Measurements from ENCODE around the gene COL9A1.

COL9A1 gene

DNA sequence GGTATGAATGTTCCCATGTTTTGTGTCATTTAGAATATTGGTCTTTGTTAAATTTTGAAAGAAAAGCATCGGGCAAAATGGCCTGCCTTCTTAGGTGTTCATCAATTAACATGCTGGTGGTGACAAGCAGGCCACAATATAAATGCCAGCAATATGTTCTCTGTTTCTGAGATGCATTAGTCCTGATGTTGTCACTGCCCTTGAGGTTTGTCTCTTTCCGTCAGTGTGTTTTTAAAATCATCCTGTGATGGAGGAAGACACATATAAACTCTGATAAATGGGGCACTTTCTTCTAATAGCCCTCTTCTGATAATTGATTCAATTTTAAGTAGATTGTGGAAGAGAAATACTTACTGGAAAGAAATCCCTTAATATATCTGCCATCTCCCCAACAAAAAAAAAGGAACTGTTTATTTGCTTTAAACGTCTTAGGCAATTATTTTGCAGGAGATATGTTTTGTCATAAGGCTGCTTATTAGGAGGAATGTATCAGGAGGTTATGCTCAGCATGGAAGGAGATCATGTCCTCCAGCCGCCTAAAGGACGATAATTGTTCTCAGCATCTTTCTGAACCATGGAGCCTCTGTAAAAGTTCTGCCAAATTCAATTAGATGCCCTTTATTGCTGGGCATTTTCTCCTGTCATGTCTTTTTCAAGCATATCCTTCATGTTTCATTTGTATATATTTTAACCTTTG lies 134.1 kb downstream of the COL9A1 start:
- POLR2A ChIA-PET (ENCODE audit: low non-redundant PET) = no interaction called here
- CTCF ChIA-PET = no interaction called here
- H3K27ac ChIP-seq = no peak overlapping the region
- TF ChIP-seq, protein P1, sequence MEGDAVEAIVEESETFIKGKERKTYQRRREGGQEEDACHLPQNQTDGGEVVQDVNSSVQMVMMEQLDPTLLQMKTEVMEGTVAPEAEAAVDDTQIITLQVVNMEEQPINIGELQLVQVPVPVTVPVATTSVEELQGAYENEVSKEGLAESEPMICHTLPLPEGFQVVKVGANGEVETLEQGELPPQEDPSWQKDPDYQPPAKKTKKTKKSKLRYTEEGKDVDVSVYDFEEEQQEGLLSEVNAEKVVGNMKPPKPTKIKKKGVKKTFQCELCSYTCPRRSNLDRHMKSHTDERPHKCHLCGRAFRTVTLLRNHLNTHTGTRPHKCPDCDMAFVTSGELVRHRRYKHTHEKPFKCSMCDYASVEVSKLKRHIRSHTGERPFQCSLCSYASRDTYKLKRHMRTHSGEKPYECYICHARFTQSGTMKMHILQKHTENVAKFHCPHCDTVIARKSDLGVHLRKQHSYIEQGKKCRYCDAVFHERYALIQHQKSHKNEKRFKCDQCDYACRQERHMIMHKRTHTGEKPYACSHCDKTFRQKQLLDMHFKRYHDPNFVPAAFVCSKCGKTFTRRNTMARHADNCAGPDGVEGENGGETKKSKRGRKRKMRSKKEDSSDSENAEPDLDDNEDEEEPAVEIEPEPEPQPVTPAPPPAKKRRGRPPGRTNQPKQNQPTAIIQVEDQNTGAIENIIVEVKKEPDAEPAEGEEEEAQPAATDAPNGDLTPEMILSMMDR (conservative IDR thresholded peaks at IDR 0.05; ENCODE audit: low read depth) = no peak
- no peak for DNase-seq (ENCODE audit: low spot score)
